H1 (cell line): Measurements from ENCODE around the gene GNS. TPM values are rescaled to one million over a fixed set of nuclear protein-coding genes. Genes with fewer than 3 reads are reported as not detected.
A peak's percentile ranks its signal among the peaks of the same experiment; 100 is the strongest.

Experiments used
- CTCF ChIA-PET: fragments of 300-600 bp; sonication (Branson Sonifier 250); formaldehyde crosslinking; loops from one replicate; lab custom pipeline; 2021; ENCODE audit not compliant: partially characterized antibody; lab: Charles Lee
- POLR2A ChIA-PET: fragments of 300-600 bp; sonication (Branson Sonifier 250); formaldehyde crosslinking; loops from one replicate; lab custom pipeline; 2021; ENCODE audit warnings: inconsistent platforms; ENCODE audit not compliant: partially characterized antibody; lab: Charles Lee
- DNase-seq, 2 experiments: peaks; one replicate each; pipeline versions ENCODE4 v3.0.0 to v3.0.0-alpha.2; 2010 to 2022; ENCODE audit warnings: low spot score in 2 of 2, low read depth in 1 of 2, mixed read lengths in 1 of 2
- FAIRE-seq: peaks from 2 replicates; lab custom pipeline; 2011; peaks lifted over from hg19 to GRCh38; lab: Jason Lieb, UNC
- H2AFZ ChIP-seq: 2 replicates; pipeline ENCODE4 v1.8.1; 2012; ENCODE audit warnings: low read length, inconsistent platforms
- H2AK5ac ChIP-seq: 2 replicates; pipeline ENCODE4 v1.6.1; 2013; ENCODE audit warnings: low read depth, low read length
- H2BK120ac ChIP-seq: replicated peaks from 2 replicates; pipeline ENCODE3; 2013; ENCODE audit warnings: low read depth, low read length, inconsistent platforms
- H2BK12ac ChIP-seq: 2 replicates; pipeline ENCODE4 v1.6.1; 2013; ENCODE audit warnings: low read depth, low read length
- H2BK15ac ChIP-seq: 2 replicates; pipeline ENCODE4 v1.6.1; 2013; ENCODE audit warnings: low read length
- H2BK20ac ChIP-seq: 2 replicates; pipeline ENCODE4 v1.6.1; 2013; ENCODE audit warnings: low read length
- H2BK5ac ChIP-seq: 2 replicates; pipeline ENCODE4 v1.6.1; 2013; ENCODE audit warnings: low read depth, low read length
- H3K14ac ChIP-seq: 2 replicates; pipeline ENCODE4 v1.6.1; 2013; ENCODE audit warnings: inconsistent platforms; ENCODE audit not compliant: insufficient read length
- H3K18ac ChIP-seq: 2 replicates; pipeline ENCODE4 v1.6.1; 2013; ENCODE audit warnings: low read length; ENCODE audit errors: extremely low read depth
- H3K23ac ChIP-seq: 2 replicates; pipeline ENCODE4 v1.6.1; 2013; ENCODE audit warnings: inconsistent platforms; ENCODE audit not compliant: insufficient read length
- H3K23me2 ChIP-seq: 2 replicates; pipeline ENCODE4 v1.6.1; 2013; ENCODE audit warnings: low read depth, low read length
- H3K27ac ChIP-seq: 2 replicates; pipeline ENCODE4 v1.6.1; 2011; ENCODE audit warnings: low read depth, low read length, inconsistent platforms
- H3K27me3 ChIP-seq, 4 experiments: replicated peaks in 1 of 4; 1 replicate in 1 of 4; 2 replicates in 3 of 4; pipeline versions ENCODE4 v1.6.1 to v1.8.1; 2011 to 2013; ENCODE audit warnings: low read length in 3 of 4, mild to moderate bottlenecking in 3 of 4, inconsistent platforms in 2 of 4, mixed read lengths in 2 of 4, moderate library complexity in 1 of 4; ENCODE audit not compliant: control insufficient read depth in 3 of 4, insufficient read depth in 3 of 4; ENCODE audit errors: extremely low read depth in 1 of 4
- H3K36me3 ChIP-seq, 4 experiments: 2 replicates each; pipeline versions ENCODE4 v1.6.1 to v1.8.1; 2011 to 2013; ENCODE audit warnings: mild to moderate bottlenecking in 4 of 4, low read length in 3 of 4, moderate library complexity in 2 of 4, control low read depth in 1 of 4, inconsistent platforms in 1 of 4; ENCODE audit not compliant: insufficient read depth in 4 of 4, control insufficient read depth in 2 of 4
- H3K4ac ChIP-seq: replicated peaks from 2 replicates; pipeline ENCODE3; 2013; ENCODE audit warnings: low read length, low read depth, mixed read lengths, inconsistent platforms; ENCODE audit not compliant: insufficient read length
- H3K4me1 ChIP-seq, 4 experiments: replicated peaks in 1 of 4; 1 replicate in 1 of 4; 2 replicates in 3 of 4; pipeline versions ENCODE4 v1.6.1 to v1.8.1; 2011 to 2013; ENCODE audit warnings: low read length in 3 of 4, inconsistent platforms in 2 of 4, mixed read lengths in 1 of 4; ENCODE audit not compliant: insufficient read depth in 4 of 4, control insufficient read depth in 3 of 4
- H3K4me2 ChIP-seq, 2 experiments: 2 replicates each; pipeline versions ENCODE4 v1.6.1 to v1.8.1; 2011 to 2013; ENCODE audit warnings: low read depth in 2 of 2, low read length in 2 of 2, control low read depth in 1 of 2, inconsistent platforms in 1 of 2, mild to moderate bottlenecking in 1 of 2; ENCODE audit not compliant: insufficient read depth in 1 of 2
- H3K4me3 ChIP-seq, 4 experiments: fragments of 200-600, 300-600 bp in 1 of 4; sonication (generic), shearing (Covaris generic), sonication (Bioruptor Twin) in 1 of 4; 2 replicates each; pipeline versions ENCODE4 v1.5.1 to v1.8.1; 2011 to 2016; ENCODE audit warnings: low read length in 4 of 4, low read depth in 3 of 4, control low read depth in 2 of 4, inconsistent platforms in 2 of 4, mild to moderate bottlenecking in 2 of 4, mixed read lengths in 1 of 4, moderate library complexity in 1 of 4; ENCODE audit not compliant: insufficient read depth in 2 of 4; ENCODE audit errors: extremely low read depth in 1 of 4
- H3K56ac ChIP-seq: replicated peaks from 2 replicates; pipeline ENCODE3; 2013; ENCODE audit warnings: low read depth, mild to moderate bottlenecking, mixed read lengths, low read length, inconsistent platforms; ENCODE audit not compliant: insufficient read length
- H3K79me1 ChIP-seq: 2 replicates; pipeline ENCODE4 v1.6.1; 2013; ENCODE audit warnings: low read depth, low read length, control low read depth
- H3K79me2 ChIP-seq, 2 experiments: 2 replicates each; pipeline versions ENCODE4 v1.6.1 to v1.8.1; 2012 to 2013; ENCODE audit warnings: low read length in 2 of 2, mild to moderate bottlenecking in 2 of 2, inconsistent platforms in 1 of 2; ENCODE audit not compliant: insufficient read depth in 2 of 2, control insufficient read depth in 1 of 2
- H3K9ac ChIP-seq, 4 experiments: replicated peaks in 1 of 4; 1 replicate in 1 of 4; 2 replicates in 3 of 4; pipeline versions ENCODE4 v1.6.1 to v1.8.1; 2011 to 2013; ENCODE audit warnings: low read depth in 3 of 4, low read length in 3 of 4, control low read depth in 2 of 4, mild to moderate bottlenecking in 2 of 4, moderate library complexity in 2 of 4, inconsistent platforms in 1 of 4; ENCODE audit errors: extremely low read depth in 1 of 4
- H3K9me3 ChIP-seq, 2 experiments: 2 replicates each; pipeline versions ENCODE4 v1.6.1 to v1.8.1; 2012 to 2013; ENCODE audit warnings: mild to moderate bottlenecking in 2 of 2, moderate library complexity in 2 of 2, control low read depth in 1 of 2, inconsistent platforms in 1 of 2, low read depth in 1 of 2, low read length in 1 of 2, mixed read lengths in 1 of 2; ENCODE audit not compliant: insufficient read depth in 2 of 2
- H4K20me1 ChIP-seq, 2 experiments: replicated peaks in 1 of 2; 2 replicates each; pipeline versions ENCODE3 to v1.8.1; 2011 to 2013; ENCODE audit warnings: inconsistent platforms in 2 of 2, low read length in 2 of 2, mild to moderate bottlenecking in 1 of 2; ENCODE audit not compliant: insufficient read depth in 2 of 2, control insufficient read depth in 1 of 2
- H4K5ac ChIP-seq: 2 replicates; pipeline ENCODE4 v1.6.1; 2013; ENCODE audit warnings: low read length, low read depth, mixed read lengths, inconsistent platforms; ENCODE audit not compliant: insufficient read length
- H4K8ac ChIP-seq: 2 replicates; pipeline ENCODE4 v1.8.0; 2013; ENCODE audit warnings: mild to moderate bottlenecking, moderate library complexity, low read length, inconsistent platforms; ENCODE audit not compliant: insufficient read depth; ENCODE audit errors: extremely low read depth
- H4K91ac ChIP-seq: replicated peaks from 2 replicates; pipeline ENCODE3; 2013; ENCODE audit warnings: low read length, mixed read lengths, inconsistent platforms; ENCODE audit not compliant: insufficient read length
- BRCA1 ChIP-seq: IDR thresholded peaks from 2 replicates; pipeline ENCODE4 v1.6.1; 2012; ENCODE audit warnings: low read depth, low read length, improper control_type of control experiment
- CHD1 ChIP-seq: IDR thresholded peaks from 2 replicates; pipeline ENCODE4 v1.6.1; 2012; ENCODE audit warnings: low read depth, low read length, improper control_type of control experiment
- CTBP2 ChIP-seq: IDR thresholded peaks from 2 replicates; pipeline ENCODE4 v1.7.0; 2011; ENCODE audit warnings: borderline replicate concordance, mild to moderate bottlenecking, moderate library complexity, mixed read lengths, low read length; ENCODE audit not compliant: insufficient read depth, insufficient read length
- GABPA ChIP-seq: IDR thresholded peaks from 2 replicates; pipeline ENCODE4 v1.6.1; 2011; ENCODE audit warnings: mild to moderate bottlenecking, low read length, moderate library complexity, borderline replicate concordance; ENCODE audit not compliant: insufficient read depth
- KDM1A ChIP-seq: fragments of 200-600, 300-600 bp; sonication (generic); IDR thresholded peaks from 2 replicates; pipeline ENCODE4 v1.7.1; 2016; ENCODE audit warnings: mild to moderate bottlenecking, low read length, borderline replicate concordance
- POU5F1 ChIP-seq: IDR thresholded peaks from 2 replicates; pipeline ENCODE4 v1.6.1; 2011; ENCODE audit warnings: low read depth, mild to moderate bottlenecking, low read length, moderate library complexity
- SIX5 ChIP-seq: IDR thresholded peaks from 2 replicates; pipeline ENCODE4 v1.6.1; 2011; ENCODE audit warnings: mild to moderate bottlenecking, low read depth, low read length
- SRF ChIP-seq: IDR thresholded peaks from 2 replicates; pipeline ENCODE4 v1.6.1; 2011; ENCODE audit warnings: mild to moderate bottlenecking, low read depth, low read length, moderate library complexity
- YY1 ChIP-seq: IDR thresholded peaks from 2 replicates; pipeline ENCODE4 v1.6.1; 2011; ENCODE audit warnings: low read depth, mild to moderate bottlenecking, low read length
- WGBS, 2 experiments: shearing (Covaris generic) in 1 of 2; methylation state at CpG; one replicate each; pipeline versions ENCODE4 v1.1.6 to v1.1.7; 2013 to 2015; ENCODE audit warnings: low lambda C conversion rate in 2 of 2, mixed read lengths in 2 of 2, inconsistent platforms in 1 of 2, low coverage in 1 of 2, missing lambda C conversion rate in 1 of 2; ENCODE audit not compliant: insufficient replicate concordance in 2 of 2, insufficient coverage in 1 of 2, insufficient read length in 1 of 2; ENCODE audit errors: extremely low coverage in 1 of 2, missing lambda C conversion rate in 1 of 2; 5-methylcytosine and 5-hydroxymethylcytosine counted together
- long read RNA-seq, 2 experiments: library from RNA in 1 of 2; library from capped mRNA in 1 of 2; stranded (forward); transcript quantifications; one replicate each; pipeline ENCODE4 v2.0.0, GENCODE V29; 2021; ENCODE audit warnings: inconsistent platforms in 1 of 2
- polyA minus RNA-seq, 3 experiments: library from RNA; depleted of rRNA, polyadenylated mRNA; stranded (reverse); fragments of >200 nt; gene quantifications; 1 replicate in 2 of 3; 2 replicates in 1 of 3; pipeline ENCODE4 v1.2.3, GENCODE V29; 2011
- polyA plus RNA-seq, 7 experiments: library from polyadenylated mRNA; depleted of rRNA in 3 of 7; stranded (reverse) in 5 of 7; unstranded in 2 of 7; fragments of >200 nt in 5 of 7; fragments of 200-250 nt in 2 of 7; gene quantifications; 1 replicate in 5 of 7; 2 replicates in 1 of 7; 4 replicates in 1 of 7; pipeline versions ENCODE4 v1.2.1 to v1.2.3, GENCODE V29; 2011 to 2013; ENCODE audit warnings: missing spikeins in 2 of 7, mixed read lengths in 2 of 7
- total RNA-seq: library from RNA; stranded (reverse); fragmentation: NEBNext Ultra II Directional; extraction: Animal tissue kit (Norgen Biotek cat#: 25700); gene quantifications from 2 replicates; pipeline ENCODE4 v1.2.1, GENCODE V29; 2021

Gene GNS
- total RNA-seq, result 27.2 and 28.5 TPM in 2 replicates
- 13.5 and 16.0 TPM in 2 replicates for polyA plus RNA-seq (2011; rRNA removed)
- polyA plus RNA-seq (2011; cell fraction: cytosol; rRNA removed), result 16.5 TPM
- polyA plus RNA-seq (2011; cell fraction: nucleus; rRNA removed), result 13.6 TPM
- 13.5 to 19.9 TPM (median 17.9 TPM) in 4 replicates for polyA plus RNA-seq (2012, experiment 1 of 2)
- polyA plus RNA-seq (2012, experiment 2 of 2), result 4.2 TPM
- polyA plus RNA-seq (2013, experiment 1 of 2), result 31.6 TPM
- polyA plus RNA-seq (2013, experiment 2 of 2), result 33.1 TPM
- 46.9 and 106 TPM in 2 replicates for polyA minus RNA-seq (2011; rRNA and poly(A)+ RNA removed)
- 36.0 TPM for polyA minus RNA-seq (2011; cell fraction: cytosol; rRNA and poly(A)+ RNA removed)
- 18.6 TPM for polyA minus RNA-seq (2011; cell fraction: nucleus; rRNA and poly(A)+ RNA removed)
- long read RNA-seq, experiment 1, full-length matches to known transcripts, result 4 of 18 reads
- long read RNA-seq, experiment 1, partial matches to known transcripts, result 0 of 18 reads
- long read RNA-seq, experiment 1, other reads (novel, unspliced or antisense), result 14 of 18 reads
- long read RNA-seq, experiment 2, partial matches to known transcripts, result 0 of 8 reads
- long read RNA-seq, experiment 2, other reads (novel, unspliced or antisense), result 8 of 8 reads

GRCh38 chr12:64759035-64759894, at the start of gene GNS:
TSS of gene GNS (minus strand) at chr12:64759406. CDS start at chr12:64759276, 130 bp downstream.
- H3K9ac ChIP-seq, result peak within 1 kb of the TSS; percentile 64 to 90 (median 72)
- H3K79me1 ChIP-seq, result peaks cover 6% of the 10 kb centered on the region; the same call in 1 of the 2 replicates
- peak within 1 kb of the TSS; percentile 85 to 98 (median 90) for H3K4me3 ChIP-seq
- no peak within 1 kb of the TSS for H3K14ac ChIP-seq
- no peak within 1 kb of the TSS for H2BK12ac ChIP-seq
- ChIA-PET CTCF (interaction anchor here (0.7 to 1.8 kb wide), 3 partner anchors 37 to 108 kb away, joined by 3 to 7 read pairs (median 4); no protein-coding TSS in a partner anchor), POLR2A (interaction anchor here (0.7 to 1.6 kb wide), 4 partner anchors 23 to 150 kb away, joined by 3 to 4 read pairs (median 3); no protein-coding TSS in a partner anchor)
- H4K91ac ChIP-seq, result no peak within 1 kb of the TSS
- H4K5ac ChIP-seq, result peak within 1 kb of the TSS; percentile 48
- H2AK5ac ChIP-seq, result no peak within 1 kb of the TSS
- H3K23me2 ChIP-seq, result peaks cover 5% of the 10 kb centered on the region
- no peak within 1 kb of the TSS for H2BK120ac ChIP-seq
- no peak within 1 kb of the TSS for H2BK20ac ChIP-seq
- no peak within 1 kb of the TSS for H2BK15ac ChIP-seq
- no peak within 1 kb of the TSS for H3K23ac ChIP-seq
- H2BK5ac ChIP-seq, result peak within 1 kb of the TSS; percentile 54
- no peaks in the 10 kb centered on the region for H3K36me3 ChIP-seq
- H3K79me2 ChIP-seq, result peaks cover 0 to 16% of the 10 kb centered on the region in 2 experiments; a peak in 3 of 4 replicates
- peak within 1 kb of the TSS; percentile 83; the same call in 1 of the 2 replicates for H4K8ac ChIP-seq
- no peaks in the 10 kb centered on the region; a peak in 1 of 7 replicates for H3K4me1 ChIP-seq
- H3K18ac ChIP-seq, result no peak within 1 kb of the TSS
- DNase-seq (peak; percentile 75 to 99), FAIRE-seq (peak; percentile 24)
- peak within 1 kb of the TSS; percentile 18; the same call in 1 of the 2 replicates for H3K27ac ChIP-seq
- no peaks in the 10 kb centered on the region for H4K20me1 ChIP-seq
- H2AFZ ChIP-seq, result peak within 1 kb of the TSS; percentile 94
- H3K4ac ChIP-seq, result no peak within 1 kb of the TSS
- H3K4me2 ChIP-seq, result peak within 1 kb of the TSS; percentile 82 to 90
- WGBS, 2 experiments, result 1% methylated on average over 63 of the region's 67 CpGs; no CpG with 5 or more reads in 1 of the 2 experiments
- no peaks in the 10 kb centered on the region for H3K27me3 ChIP-seq
- peak within 1 kb of the TSS; percentile 57 for H3K56ac ChIP-seq
- no peaks in the 10 kb centered on the region for H3K9me3 ChIP-seq
- TF ChIP-seq SRF, result no peak
- TF ChIP-seq GABPA, result no peak
- no peak for TF ChIP-seq POU5F1
- no peak for TF ChIP-seq BRCA1
- no peak for TF ChIP-seq YY1
- TF ChIP-seq CHD1, result no peak
- TF ChIP-seq KDM1A, result no peak
- TF ChIP-seq CTBP2, result no peak
- no peak for TF ChIP-seq SIX5
